Vagina (tissue), 2 donors: ENCODE data around the gene DOLPP1.

ENCODE experiments used
- POLR2A ChIP-seq, 2 donors: fragments of 450-650 bp; IDR thresholded peaks; one replicate each; pipeline ENCODE4 v1.6.1; 2017; ENCODE audit warnings: antibody characterized with exemption in 2 of 2, mild to moderate bottlenecking in 2 of 2, moderate library complexity in 2 of 2
- POLR2AphosphoS5 ChIP-seq, 2 donors: sonication (generic); formaldehyde crosslinking; IDR thresholded peaks; one replicate each; pipeline ENCODE4 v1.9.0; 2017; ENCODE audit warnings: antibody characterized with exemption in 2 of 2, mild to moderate bottlenecking in 2 of 2, low read depth in 1 of 2; ENCODE audit not compliant: insufficient read depth in 1 of 2
- TF ChIP-seq, protein P1 (sequence below), 3 experiments: fragments of 450-650 bp in 2 of 3; fragments of 200-600 bp in 1 of 3; sonication (generic) in 1 of 3; IDR thresholded peaks; one replicate each; pipeline ENCODE4 v1.5.1; 2017 to 2019; ENCODE audit warnings: antibody characterized with exemption in 3 of 3, mild to moderate bottlenecking in 2 of 3, moderate library complexity in 2 of 3

DNA sequence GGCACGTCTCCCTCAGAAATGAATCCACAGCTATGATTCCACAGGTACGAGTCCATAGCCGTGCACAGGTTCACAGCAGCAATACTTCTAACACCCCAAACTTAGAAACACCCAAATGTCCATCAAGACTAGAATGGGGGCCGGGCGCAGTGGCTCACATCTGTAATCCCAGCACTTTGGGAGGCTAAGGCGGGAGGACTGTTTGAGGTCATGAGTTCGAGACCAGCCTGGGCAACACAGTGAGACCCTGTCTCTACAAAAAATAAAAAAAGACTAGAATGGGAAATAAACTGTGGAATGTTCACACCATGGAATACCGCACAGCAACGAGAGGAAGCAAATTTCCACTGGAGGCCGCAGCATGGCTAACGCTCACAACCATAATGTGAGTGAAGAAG lies 4.3 kb upstream of the DOLPP1 start:
- TF ChIP-seq, protein P1, sequence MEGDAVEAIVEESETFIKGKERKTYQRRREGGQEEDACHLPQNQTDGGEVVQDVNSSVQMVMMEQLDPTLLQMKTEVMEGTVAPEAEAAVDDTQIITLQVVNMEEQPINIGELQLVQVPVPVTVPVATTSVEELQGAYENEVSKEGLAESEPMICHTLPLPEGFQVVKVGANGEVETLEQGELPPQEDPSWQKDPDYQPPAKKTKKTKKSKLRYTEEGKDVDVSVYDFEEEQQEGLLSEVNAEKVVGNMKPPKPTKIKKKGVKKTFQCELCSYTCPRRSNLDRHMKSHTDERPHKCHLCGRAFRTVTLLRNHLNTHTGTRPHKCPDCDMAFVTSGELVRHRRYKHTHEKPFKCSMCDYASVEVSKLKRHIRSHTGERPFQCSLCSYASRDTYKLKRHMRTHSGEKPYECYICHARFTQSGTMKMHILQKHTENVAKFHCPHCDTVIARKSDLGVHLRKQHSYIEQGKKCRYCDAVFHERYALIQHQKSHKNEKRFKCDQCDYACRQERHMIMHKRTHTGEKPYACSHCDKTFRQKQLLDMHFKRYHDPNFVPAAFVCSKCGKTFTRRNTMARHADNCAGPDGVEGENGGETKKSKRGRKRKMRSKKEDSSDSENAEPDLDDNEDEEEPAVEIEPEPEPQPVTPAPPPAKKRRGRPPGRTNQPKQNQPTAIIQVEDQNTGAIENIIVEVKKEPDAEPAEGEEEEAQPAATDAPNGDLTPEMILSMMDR (IDR thresholded peaks at IDR 0.05) = no peak
- TF ChIP-seq POLR2AphosphoS5 (IDR thresholded peaks at IDR 0.05; ENCODE audit: insufficient read depth in 1 of 2, low read depth in 1 of 2) (no peak), POLR2A (IDR thresholded peaks at IDR 0.05) (no peak)
